ENCODE data around the gene MAST4. TPM values are rescaled to one million over a fixed set of nuclear protein-coding genes. Genes with fewer than 3 reads are reported as not detected.

The MAST4 gene
- total and polyA plus RNA-seq, 2 donors (not counting 1 experiment from before 2014, with no cell fraction given) = 2.5 to 57.1 TPM

- intact Hi-C loops (cut with micrococcal nuclease) = no loop called here
- no peak for TF ChIP-seq EZH2 (IDR thresholded peaks at IDR 0.05; ENCODE audit: borderline replicate concordance, insufficient read depth, low read depth, low read length, poor library complexity, severe bottlenecking)
- TF ChIP-seq, protein P1, sequence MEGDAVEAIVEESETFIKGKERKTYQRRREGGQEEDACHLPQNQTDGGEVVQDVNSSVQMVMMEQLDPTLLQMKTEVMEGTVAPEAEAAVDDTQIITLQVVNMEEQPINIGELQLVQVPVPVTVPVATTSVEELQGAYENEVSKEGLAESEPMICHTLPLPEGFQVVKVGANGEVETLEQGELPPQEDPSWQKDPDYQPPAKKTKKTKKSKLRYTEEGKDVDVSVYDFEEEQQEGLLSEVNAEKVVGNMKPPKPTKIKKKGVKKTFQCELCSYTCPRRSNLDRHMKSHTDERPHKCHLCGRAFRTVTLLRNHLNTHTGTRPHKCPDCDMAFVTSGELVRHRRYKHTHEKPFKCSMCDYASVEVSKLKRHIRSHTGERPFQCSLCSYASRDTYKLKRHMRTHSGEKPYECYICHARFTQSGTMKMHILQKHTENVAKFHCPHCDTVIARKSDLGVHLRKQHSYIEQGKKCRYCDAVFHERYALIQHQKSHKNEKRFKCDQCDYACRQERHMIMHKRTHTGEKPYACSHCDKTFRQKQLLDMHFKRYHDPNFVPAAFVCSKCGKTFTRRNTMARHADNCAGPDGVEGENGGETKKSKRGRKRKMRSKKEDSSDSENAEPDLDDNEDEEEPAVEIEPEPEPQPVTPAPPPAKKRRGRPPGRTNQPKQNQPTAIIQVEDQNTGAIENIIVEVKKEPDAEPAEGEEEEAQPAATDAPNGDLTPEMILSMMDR (IDR thresholded peaks at IDR 0.05) = no peak
- no peaks in the 10 kb centered on the region for H3K79me2 ChIP-seq (ENCODE audit: control insufficient read depth, insufficient read depth, low read length)
- CTCF ChIA-PET = interaction anchor here (0.5 to 0.6 kb wide), 2 partner anchors 10 to 48 kb away, joined by 3 read pairs; no protein-coding TSS in a partner anchor
- H3K27ac ChIP-seq (ENCODE audit: low read length in 2 of 2) = no peak overlapping the region
- no peak overlapping the region for H3K4me3 Mint-ChIP-seq
- no peak for ATAC-seq (ENCODE audit: low read depth)
- H3K4me2 ChIP-seq (replicated peaks; ENCODE audit: low read depth, low read length, poor library complexity, severe bottlenecking) = no peak overlapping the region
- WGBS (ENCODE audit: insufficient coverage) = 72% methylated on average over 3 of the region's 4 CpGs
- H3K36me3 ChIP-seq (replicated peaks in 1 of 2; ENCODE audit: control extremely low read depth in 1 of 2, control insufficient read depth in 1 of 2, extremely low read depth in 1 of 2, insufficient read depth in 2 of 2, low read length in 1 of 2) = no peaks in the 10 kb centered on the region
- no peaks in the 10 kb centered on the region for H3K27me3 ChIP-seq (replicated peaks in 1 of 4; ENCODE audit: control extremely low read depth in 1 of 4, control insufficient read depth in 3 of 4, insufficient read depth in 4 of 4, low read length in 3 of 4)
- H2AFZ ChIP-seq (ENCODE audit: insufficient read depth, low read depth, low read length, poor library complexity, severe bottlenecking) = no peak overlapping the region
- H3K27me3 Mint-ChIP-seq = no peaks in the 10 kb centered on the region
- H3K9me3 Mint-ChIP-seq (ENCODE audit: insufficient read depth) = no peaks in the 10 kb centered on the region
- H3K9ac ChIP-seq (ENCODE audit: low read length) = no peak overlapping the region
- H4K20me1 ChIP-seq (ENCODE audit: control insufficient read depth, insufficient read depth, low read length, poor library complexity, severe bottlenecking) = no peaks in the 10 kb centered on the region
- H3K4me3 ChIP-seq (ENCODE audit: control extremely low read depth in 1 of 5, extremely low read depth in 1 of 5, insufficient read depth in 1 of 5, low read depth in 2 of 5, low read length in 4 of 5) = no peak overlapping the region
- H3K9me3 ChIP-seq (ENCODE audit: control extremely low read depth in 1 of 3, control insufficient read depth in 2 of 3, insufficient read depth in 1 of 3, low read length in 2 of 3) = no peaks in the 10 kb centered on the region
- DNase-seq = no peak
- no peaks in the 10 kb centered on the region for H3K4me1 Mint-ChIP-seq
- POLR2A ChIA-PET = no interaction called here
- no peak overlapping the region for H3K27ac Mint-ChIP-seq
- no peaks in the 10 kb centered on the region for H3K4me1 ChIP-seq (ENCODE audit: control insufficient read depth in 2 of 2, insufficient read depth in 2 of 2, low read length in 2 of 2)
Observed at GRCh38 chr5:67065237-67065636, 469.0 kb downstream of the MAST4 start.

DNA sequence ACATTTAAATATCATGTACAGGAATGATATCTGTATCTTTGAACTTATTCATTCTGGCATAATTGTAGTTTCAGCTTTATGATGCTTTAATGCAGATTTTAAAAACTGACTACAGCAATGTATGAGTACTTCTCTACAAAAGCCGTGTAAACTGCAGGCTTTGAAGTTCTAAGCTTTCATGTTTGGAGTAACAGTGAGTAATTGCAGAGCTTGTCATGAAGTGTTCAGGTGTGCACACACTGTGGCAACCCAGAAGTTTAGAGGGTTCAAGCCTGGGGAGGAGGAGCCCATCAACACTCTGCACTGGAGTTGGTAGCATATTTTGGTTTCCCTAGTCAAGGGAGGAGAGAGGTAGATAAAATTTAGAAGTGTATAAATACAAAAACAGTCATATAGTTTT, 469.5 kb downstream of the MAST4 start:
- H3K9me3 ChIP-seq (ENCODE audit: control extremely low read depth in 1 of 3, control insufficient read depth in 2 of 3, insufficient read depth in 1 of 3, low read length in 2 of 3) = no peaks in the 10 kb centered on the region
- no peak overlapping the region for H2AFZ ChIP-seq (ENCODE audit: insufficient read depth, low read depth, low read length, poor library complexity, severe bottlenecking)
- no peaks in the 10 kb centered on the region for H3K4me1 ChIP-seq (ENCODE audit: control insufficient read depth in 2 of 2, insufficient read depth in 2 of 2, low read length in 2 of 2)
- H3K9ac ChIP-seq (ENCODE audit: low read length) = no peak overlapping the region
- no peak overlapping the region for H3K27ac Mint-ChIP-seq
- ChIA-PET CTCF (interaction anchor here (0.5 to 0.6 kb wide), 2 partner anchors 9 to 49 kb away, joined by 3 read pairs; no protein-coding TSS in a partner anchor), POLR2A (no interaction called here)
- H3K4me3 Mint-ChIP-seq = no peak overlapping the region
- H3K79me2 ChIP-seq (ENCODE audit: control insufficient read depth, insufficient read depth, low read length) = no peaks in the 10 kb centered on the region
- ATAC-seq (ENCODE audit: low read depth) (no peak), DNase-seq (no peak)
- no peaks in the 10 kb centered on the region for H3K36me3 ChIP-seq (replicated peaks in 1 of 2; ENCODE audit: control extremely low read depth in 1 of 2, control insufficient read depth in 1 of 2, extremely low read depth in 1 of 2, insufficient read depth in 2 of 2, low read length in 1 of 2)
- no peak overlapping the region for H3K4me2 ChIP-seq (replicated peaks; ENCODE audit: low read depth, low read length, poor library complexity, severe bottlenecking)
- WGBS (ENCODE audit: insufficient coverage) = 100% methylated on average over 1 of the region's 1 CpG
- H3K27ac ChIP-seq (ENCODE audit: low read length in 2 of 2) = no peak overlapping the region
- H3K9me3 Mint-ChIP-seq (ENCODE audit: insufficient read depth) = no peaks in the 10 kb centered on the region
- no peak overlapping the region for H3K4me3 ChIP-seq (ENCODE audit: control extremely low read depth in 1 of 5, extremely low read depth in 1 of 5, insufficient read depth in 1 of 5, low read depth in 2 of 5, low read length in 4 of 5)
- TF ChIP-seq EZH2 (IDR thresholded peaks at IDR 0.05; ENCODE audit: borderline replicate concordance, insufficient read depth, low read depth, low read length, poor library complexity, severe bottlenecking) = no peak
- TF ChIP-seq, protein P1 (IDR thresholded peaks at IDR 0.05) = no peak
- H3K27me3 Mint-ChIP-seq = no peaks in the 10 kb centered on the region
- H4K20me1 ChIP-seq (ENCODE audit: control insufficient read depth, insufficient read depth, low read length, poor library complexity, severe bottlenecking) = no peaks in the 10 kb centered on the region
- no peaks in the 10 kb centered on the region for H3K4me1 Mint-ChIP-seq
- H3K27me3 ChIP-seq (replicated peaks in 1 of 4; ENCODE audit: control extremely low read depth in 1 of 4, control insufficient read depth in 3 of 4, insufficient read depth in 4 of 4, low read length in 3 of 4) = no peaks in the 10 kb centered on the region
- intact Hi-C loops (cut with micrococcal nuclease) = no loop called here

Measured in B cell (primary cell).